ENCODE results near the gene PREX1.

- TF ChIP-seq CTCF (IDR thresholded peaks at IDR 0.05; ENCODE audit: insufficient read depth, low read length) (no peak), REST (IDR thresholded peaks at IDR 0.05; ENCODE audit: insufficient replicate concordance, low read depth) (no peak), POLR2AphosphoS5 (IDR thresholded peaks at IDR 0.05; ENCODE audit: low read depth) (no peak)
Measured at GRCh38 chr20:48831718-48832404, 4.1 kb upstream of the PREX1 start.

Data from HL-60 (cell line).